ENCODE results near the gene RASGEF1C. TPM values are rescaled to one million over a fixed set of nuclear protein-coding genes. Genes with fewer than 3 reads are reported as not detected.

The RASGEF1C gene
- polyA plus RNA-seq, 3 donors = not detected

DNA sequence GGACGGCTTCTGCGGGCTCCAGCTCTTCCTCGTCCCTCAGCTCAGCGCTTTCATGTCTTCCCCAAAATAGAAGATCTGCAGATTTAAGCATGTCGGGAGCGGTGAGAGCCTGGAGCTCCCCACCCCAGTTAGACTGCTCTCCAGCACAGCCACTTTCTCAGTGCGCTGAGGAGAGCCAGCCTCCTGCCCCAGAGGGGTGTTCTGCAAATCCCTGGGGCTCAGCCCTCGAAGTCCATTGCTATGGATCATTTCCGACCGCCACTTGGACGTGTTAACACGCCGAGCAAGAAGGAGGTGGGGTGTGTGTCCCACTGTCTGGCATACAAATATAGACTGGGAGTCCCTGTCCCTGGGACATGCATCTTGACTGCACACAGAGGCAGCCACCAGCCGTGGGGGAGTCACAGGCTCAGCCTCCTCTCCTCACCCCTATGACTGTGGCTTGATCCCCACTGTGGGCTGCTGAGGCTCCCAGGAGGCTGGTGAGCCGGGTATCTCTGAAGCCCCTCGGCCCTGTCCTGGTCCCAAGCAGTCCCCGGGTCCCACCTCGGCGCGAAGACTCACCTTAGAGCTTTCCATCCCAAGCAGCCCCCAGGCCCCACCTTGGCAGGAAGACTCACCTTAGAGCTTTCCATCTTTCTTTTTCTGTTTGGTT is 107.4 kb downstream of the RASGEF1C start:
- no peak overlapping the region for H3K27ac Mint-ChIP-seq
- WGBS (ENCODE audit: insufficient coverage) = 96% methylated on average over 18 of the region's 20 CpGs

DNA sequence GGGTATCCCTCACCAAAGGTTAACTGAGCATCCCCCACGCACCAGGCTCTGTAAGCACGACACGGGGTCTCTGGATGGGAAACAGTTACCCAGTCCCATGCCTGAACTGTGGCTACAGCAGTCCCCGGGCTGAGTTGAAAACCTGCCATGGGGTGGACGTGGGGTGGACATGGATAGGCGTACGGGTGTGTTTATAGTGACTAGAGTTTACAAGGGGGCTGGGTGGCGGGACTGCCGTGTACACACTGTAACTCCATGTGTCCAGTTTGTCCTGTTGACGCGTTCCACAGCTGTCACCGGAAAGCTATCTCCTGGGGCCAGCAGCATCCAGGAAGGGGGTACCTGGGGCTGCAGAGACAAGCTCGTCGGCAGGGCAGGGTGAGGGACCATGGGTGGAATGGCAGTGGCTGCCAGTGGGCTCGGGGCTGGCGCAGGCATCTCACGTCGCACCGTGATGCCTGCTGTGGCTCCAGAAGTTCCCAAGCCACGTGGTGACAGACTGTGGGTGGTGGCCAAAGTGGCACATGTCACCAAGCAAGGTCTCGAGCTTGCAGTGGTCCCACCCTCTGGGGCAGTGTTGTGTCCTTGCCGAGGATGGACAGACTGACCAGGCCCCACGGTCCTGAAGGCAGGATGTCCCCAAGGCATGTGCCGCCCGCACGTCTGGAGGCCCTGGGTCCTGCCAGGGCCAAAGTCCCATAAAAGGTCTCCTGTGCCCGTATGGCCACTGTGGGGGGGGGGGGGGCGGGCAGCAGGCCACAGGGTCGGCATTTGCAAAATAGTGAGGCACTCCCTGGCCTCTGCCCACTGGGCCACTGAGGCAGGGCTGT is 108.2 kb downstream of the RASGEF1C start:
- Histone ChIP-seq H3K9ac (ENCODE audit: insufficient read depth, low read length, poor library complexity, severe bottlenecking) (no peak overlapping the region), H3K4me2 (replicated peaks; ENCODE audit: extremely low read depth, low read length, poor library complexity, severe bottlenecking) (no peak overlapping the region), H3K27ac (ENCODE audit: low read depth in 1 of 2, low read length in 2 of 2) (no peak overlapping the region), H3K36me3 (replicated peaks in 1 of 2; ENCODE audit: control insufficient read depth in 1 of 2, insufficient read depth in 2 of 2, low read length in 2 of 2) (no peaks in the 10 kb centered on the region), H3K9me3 (replicated peaks in 1 of 2; ENCODE audit: control insufficient read depth in 1 of 2, insufficient read depth in 1 of 2, low read length in 2 of 2) (peaks cover 0 to 11% of the 10 kb centered on the region in 2 donors), H3K4me3 (replicated peaks in 1 of 3; ENCODE audit: low read depth in 2 of 3, low read length in 3 of 3) (no peak overlapping the region), H3K79me2 (ENCODE audit: insufficient read depth, low read length) (no peaks in the 10 kb centered on the region), H2AFZ (ENCODE audit: insufficient read depth, low read depth, low read length, poor library complexity, severe bottlenecking) (no peak overlapping the region), H3K4me1 (ENCODE audit: control insufficient read depth in 1 of 2, insufficient read depth in 2 of 2, low read length in 2 of 2) (no peaks in the 10 kb centered on the region), H4K20me1 (ENCODE audit: insufficient read depth, low read length) (no peaks in the 10 kb centered on the region), H3K27me3 (ENCODE audit: control insufficient read depth in 2 of 2, insufficient read depth in 2 of 2, low read length in 2 of 2) (no peaks in the 10 kb centered on the region)
- Mint-ChIP-seq H3K36me3 (no peaks in the 10 kb centered on the region), H3K4me1 (no peaks in the 10 kb centered on the region), H3K27ac (peak overlapping the region in 1 of 7 donors; percentile 52), H3K4me3 (no peak overlapping the region), H3K27me3 (ENCODE audit: low read depth in 3 of 3) (peaks cover 4 to 8% (median 7%) of the 10 kb centered on the region in 3 donors), H3K9me3 (peaks cover 12 to 31% (median 22%) of the 10 kb centered on the region in 7 donors)
- DNase-seq = no peak
- TF ChIP-seq, protein P1, sequence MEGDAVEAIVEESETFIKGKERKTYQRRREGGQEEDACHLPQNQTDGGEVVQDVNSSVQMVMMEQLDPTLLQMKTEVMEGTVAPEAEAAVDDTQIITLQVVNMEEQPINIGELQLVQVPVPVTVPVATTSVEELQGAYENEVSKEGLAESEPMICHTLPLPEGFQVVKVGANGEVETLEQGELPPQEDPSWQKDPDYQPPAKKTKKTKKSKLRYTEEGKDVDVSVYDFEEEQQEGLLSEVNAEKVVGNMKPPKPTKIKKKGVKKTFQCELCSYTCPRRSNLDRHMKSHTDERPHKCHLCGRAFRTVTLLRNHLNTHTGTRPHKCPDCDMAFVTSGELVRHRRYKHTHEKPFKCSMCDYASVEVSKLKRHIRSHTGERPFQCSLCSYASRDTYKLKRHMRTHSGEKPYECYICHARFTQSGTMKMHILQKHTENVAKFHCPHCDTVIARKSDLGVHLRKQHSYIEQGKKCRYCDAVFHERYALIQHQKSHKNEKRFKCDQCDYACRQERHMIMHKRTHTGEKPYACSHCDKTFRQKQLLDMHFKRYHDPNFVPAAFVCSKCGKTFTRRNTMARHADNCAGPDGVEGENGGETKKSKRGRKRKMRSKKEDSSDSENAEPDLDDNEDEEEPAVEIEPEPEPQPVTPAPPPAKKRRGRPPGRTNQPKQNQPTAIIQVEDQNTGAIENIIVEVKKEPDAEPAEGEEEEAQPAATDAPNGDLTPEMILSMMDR (IDR thresholded peaks at IDR 0.05) = no peak
- intact Hi-C loops (cut with micrococcal nuclease) = no loop called here
- 96% methylated on average over 23 of the region's 29 CpGs for WGBS (ENCODE audit: insufficient coverage)

More for the DNA sequence above, 107.4 kb downstream of the RASGEF1C start:
- Histone ChIP-seq H3K4me3 (replicated peaks in 1 of 3; ENCODE audit: low read depth in 2 of 3, low read length in 3 of 3) (no peak overlapping the region), H3K27me3 (ENCODE audit: control insufficient read depth in 2 of 2, insufficient read depth in 2 of 2, low read length in 2 of 2) (no peaks in the 10 kb centered on the region), H3K9me3 (replicated peaks in 1 of 2; ENCODE audit: control insufficient read depth in 1 of 2, insufficient read depth in 1 of 2, low read length in 2 of 2) (peaks cover 5 to 11% of the 10 kb centered on the region in 2 donors), H3K9ac (ENCODE audit: insufficient read depth, low read length, poor library complexity, severe bottlenecking) (no peak overlapping the region), H3K36me3 (replicated peaks in 1 of 2; ENCODE audit: control insufficient read depth in 1 of 2, insufficient read depth in 2 of 2, low read length in 2 of 2) (no peaks in the 10 kb centered on the region), H3K79me2 (ENCODE audit: insufficient read depth, low read length) (no peaks in the 10 kb centered on the region), H3K4me1 (ENCODE audit: control insufficient read depth in 1 of 2, insufficient read depth in 2 of 2, low read length in 2 of 2) (no peaks in the 10 kb centered on the region), H4K20me1 (ENCODE audit: insufficient read depth, low read length) (no peaks in the 10 kb centered on the region), H3K27ac (ENCODE audit: low read depth in 1 of 2, low read length in 2 of 2) (no peak overlapping the region), H2AFZ (ENCODE audit: insufficient read depth, low read depth, low read length, poor library complexity, severe bottlenecking) (no peak overlapping the region), H3K4me2 (replicated peaks; ENCODE audit: extremely low read depth, low read length, poor library complexity, severe bottlenecking) (no peak overlapping the region)
- Mint-ChIP-seq H3K4me3 (no peak overlapping the region), H3K36me3 (no peaks in the 10 kb centered on the region), H3K27me3 (ENCODE audit: low read depth in 3 of 3) (peaks cover 4 to 8% (median 7%) of the 10 kb centered on the region in 3 donors), H3K9me3 (peaks cover 13 to 29% (median 21%) of the 10 kb centered on the region in 7 donors), H3K4me1 (no peaks in the 10 kb centered on the region)
- intact Hi-C loops (cut with micrococcal nuclease) = no loop called here
- TF ChIP-seq, protein P1 (IDR thresholded peaks at IDR 0.05) = no peak
- no peak for DNase-seq
